Fibroblast of mammary gland (primary cell): ENCODE data around the gene IFI44L.

Experiments
- DNase-seq: peaks from one replicate; pipeline ENCODE4 v3.0.0-alpha.2; 2010; ENCODE audit warnings: low read depth
- H3K4me3 ChIP-seq: 2 replicates; pipeline ENCODE4 v1.5.1; 2011; ENCODE audit warnings: low read depth, mild to moderate bottlenecking, low read length, moderate library complexity; ENCODE audit not compliant: control insufficient read depth
- TF ChIP-seq, protein P1 (sequence below): conservative IDR thresholded peaks from 2 replicates; pipeline ENCODE4 v1.5.1; 2011; ENCODE audit warnings: low read depth, low read length, inconsistent platforms; ENCODE audit not compliant: control insufficient read depth, insufficient read depth

The IFI44L gene

DNA sequence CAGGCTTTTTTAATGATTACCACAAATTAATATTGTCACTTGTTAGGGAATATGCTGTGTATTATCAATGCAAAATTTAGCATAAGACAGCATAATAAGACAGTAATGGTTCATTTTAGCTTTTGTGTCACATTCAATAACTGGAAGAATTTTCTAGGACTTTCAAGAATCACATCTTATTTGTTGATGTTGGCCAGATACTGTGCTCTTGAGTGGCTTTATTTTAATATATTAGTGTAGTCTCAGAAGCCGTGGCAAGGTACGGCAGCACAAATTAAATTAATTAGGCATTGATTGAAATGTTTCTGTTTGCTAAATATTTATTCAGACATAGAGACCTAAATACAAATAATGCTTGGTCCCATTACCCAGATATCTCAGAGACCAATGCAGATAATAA is 10.4 kb downstream of the IFI44L start:
- no peak for DNase-seq
- TF ChIP-seq, protein P1, sequence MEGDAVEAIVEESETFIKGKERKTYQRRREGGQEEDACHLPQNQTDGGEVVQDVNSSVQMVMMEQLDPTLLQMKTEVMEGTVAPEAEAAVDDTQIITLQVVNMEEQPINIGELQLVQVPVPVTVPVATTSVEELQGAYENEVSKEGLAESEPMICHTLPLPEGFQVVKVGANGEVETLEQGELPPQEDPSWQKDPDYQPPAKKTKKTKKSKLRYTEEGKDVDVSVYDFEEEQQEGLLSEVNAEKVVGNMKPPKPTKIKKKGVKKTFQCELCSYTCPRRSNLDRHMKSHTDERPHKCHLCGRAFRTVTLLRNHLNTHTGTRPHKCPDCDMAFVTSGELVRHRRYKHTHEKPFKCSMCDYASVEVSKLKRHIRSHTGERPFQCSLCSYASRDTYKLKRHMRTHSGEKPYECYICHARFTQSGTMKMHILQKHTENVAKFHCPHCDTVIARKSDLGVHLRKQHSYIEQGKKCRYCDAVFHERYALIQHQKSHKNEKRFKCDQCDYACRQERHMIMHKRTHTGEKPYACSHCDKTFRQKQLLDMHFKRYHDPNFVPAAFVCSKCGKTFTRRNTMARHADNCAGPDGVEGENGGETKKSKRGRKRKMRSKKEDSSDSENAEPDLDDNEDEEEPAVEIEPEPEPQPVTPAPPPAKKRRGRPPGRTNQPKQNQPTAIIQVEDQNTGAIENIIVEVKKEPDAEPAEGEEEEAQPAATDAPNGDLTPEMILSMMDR, result no peak
- no peak overlapping the region for H3K4me3 ChIP-seq

DNA sequence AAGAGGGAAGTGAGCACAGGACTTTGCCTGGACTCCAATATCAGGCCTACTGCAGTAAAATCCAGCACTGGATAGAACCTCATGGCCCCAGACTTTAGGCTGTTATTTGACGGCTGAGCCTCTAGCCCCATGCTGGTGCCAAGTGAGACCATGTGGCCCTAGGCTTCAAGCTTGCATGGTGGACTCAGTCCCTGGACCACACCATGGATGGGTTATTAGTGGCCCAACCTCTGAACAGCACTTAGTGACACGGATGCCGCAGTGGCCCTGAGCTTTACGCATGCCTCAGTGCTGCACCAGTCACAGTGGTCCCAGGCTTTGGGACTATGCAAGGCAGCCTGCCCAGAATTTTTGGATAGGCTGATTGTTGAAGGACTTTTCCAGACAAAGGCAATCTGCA is 13.0 kb downstream of the IFI44L start:
- H3K4me3 ChIP-seq, result no peak overlapping the region
- TF ChIP-seq, protein P1, result no peak
- no peak for DNase-seq

DNA sequence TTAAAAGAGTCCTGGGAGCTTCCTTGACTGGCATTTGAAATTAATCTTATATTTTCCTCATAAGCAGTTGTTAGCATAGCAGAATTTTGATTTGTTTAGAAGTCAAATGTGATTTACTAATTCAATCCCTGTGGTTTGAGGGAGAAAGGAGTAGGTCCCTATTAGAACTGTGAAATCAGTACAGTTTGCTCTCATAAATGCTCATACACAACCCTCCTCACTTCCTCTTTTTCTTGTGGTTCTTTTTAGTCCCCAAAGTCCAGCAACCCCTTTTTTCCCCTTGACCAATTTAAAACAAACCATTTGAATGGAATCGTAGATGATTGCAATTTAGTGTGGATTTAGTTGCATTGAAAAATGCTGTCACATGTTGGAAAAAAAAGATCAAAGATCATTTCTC is 20.2 kb downstream of the IFI44L start:
- no peak for DNase-seq
- TF ChIP-seq, protein P1, result no peak

DNA sequence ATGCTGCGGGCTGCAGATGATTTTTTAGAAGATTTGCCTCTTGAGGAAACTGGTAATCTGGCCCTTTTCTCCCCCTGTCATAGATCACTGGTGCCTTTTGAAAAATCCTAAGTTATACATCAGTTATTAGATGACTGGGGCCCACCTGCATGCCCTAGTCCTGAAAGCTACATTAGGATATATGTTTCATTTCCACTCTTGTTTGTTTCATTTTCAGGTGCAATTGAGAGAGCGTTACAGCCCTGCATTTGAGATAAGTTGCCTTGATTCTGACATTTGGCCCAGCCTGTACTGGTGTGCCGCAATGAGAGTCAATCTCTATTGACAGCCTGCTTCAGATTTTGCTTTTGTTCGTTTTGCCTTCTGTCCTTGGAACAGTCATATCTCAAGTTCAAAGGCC is 21.3 kb downstream of the IFI44L start:
- DNase-seq, result no peak
- H3K4me3 ChIP-seq, result no peak overlapping the region
- TF ChIP-seq, protein P1, result no peak

More for the DNA sequence above, 20.2 kb downstream of the IFI44L start:
- no peak overlapping the region for H3K4me3 ChIP-seq

DNA sequence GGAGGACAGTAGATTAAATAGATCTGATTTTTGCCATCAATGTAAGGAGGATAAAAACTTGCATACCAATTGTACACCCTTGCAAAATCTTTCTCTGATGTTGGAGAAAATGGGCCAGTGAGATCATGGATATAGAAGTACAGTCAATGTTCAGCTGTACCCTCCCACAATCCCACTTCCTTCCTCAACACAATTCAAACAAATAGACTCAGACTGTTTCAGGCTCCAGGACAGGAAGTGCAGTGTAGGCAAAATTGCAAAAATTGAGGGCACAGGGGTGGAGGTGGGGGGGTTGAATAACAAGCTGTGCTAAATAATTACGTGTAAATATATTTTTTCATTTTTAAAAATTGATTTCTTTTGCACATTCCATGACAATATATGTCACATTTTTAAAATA is 25.5 kb downstream of the IFI44L start:
- TF ChIP-seq, protein P1, result no peak
- no peak overlapping the region for H3K4me3 ChIP-seq
- DNase-seq, result no peak

DNA sequence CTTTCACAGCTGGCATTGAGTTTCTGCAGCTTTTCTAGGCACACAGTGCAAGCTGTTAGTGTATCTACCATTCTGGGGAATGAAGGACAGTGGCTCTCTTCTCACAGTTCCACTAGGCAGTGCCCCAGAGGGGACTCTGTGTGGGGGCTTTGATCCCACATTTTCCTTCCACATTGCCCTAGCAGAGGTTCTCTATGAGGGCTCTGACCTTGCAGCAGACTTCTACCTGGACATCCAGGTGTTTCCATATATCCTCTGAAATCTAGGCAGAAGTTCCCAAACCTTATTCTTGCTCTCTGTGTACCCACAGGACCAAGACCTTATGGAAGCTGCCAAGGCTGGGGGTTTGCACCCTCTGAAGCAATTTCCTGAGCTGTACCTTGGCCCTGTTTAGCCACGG is 27.0 kb downstream of the IFI44L start:
- H3K4me3 ChIP-seq, result no peak overlapping the region
- TF ChIP-seq, protein P1, result no peak
- no peak for DNase-seq

DNA sequence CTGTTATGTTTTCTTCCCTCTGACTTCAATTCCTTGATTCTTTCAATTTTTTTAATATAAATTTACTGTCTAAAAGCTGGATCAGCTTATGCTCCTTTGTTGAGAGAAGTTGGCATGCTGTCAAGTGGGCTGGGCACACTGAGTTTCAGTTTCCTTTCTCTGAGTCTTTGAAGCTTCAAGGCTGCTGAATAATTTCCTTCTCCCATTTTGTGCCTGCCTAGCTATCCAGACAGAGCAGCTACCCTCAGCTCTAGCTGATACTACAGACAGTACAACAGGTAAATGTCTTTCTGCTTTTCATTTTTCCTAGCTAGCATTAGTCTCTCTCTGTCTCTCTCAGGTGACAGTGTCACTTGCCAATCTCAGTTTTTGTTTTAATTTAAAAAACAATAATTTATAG is 29.4 kb downstream of the IFI44L start, which contains the start of gene IFI44:
Gene IFI44 (plus strand): TSS at position 204 of the 400 bp plus-strand sequence. CDS start 365 bp downstream, outside the sequence.
- H3K4me3 ChIP-seq, result peak within 1 kb of the TSS; percentile 47
- TF ChIP-seq, protein P1, result no peak
- DNase-seq, result peak; percentile 85
